BJ (cell line): ENCODE measurements around the gene FNDC3B. TPM values are rescaled to one million over a fixed set of nuclear protein-coding genes. Genes with fewer than 3 reads are reported as not detected.

ENCODE experiments used
- CTCF ChIA-PET: fragments of 350-600 bp; formaldehyde crosslinking; extraction: SDS; loops from one replicate; lab custom pipeline; 2021; ENCODE audit warnings: antibody characterized with exemption, inconsistent platforms; lab: Yijun Ruan, JAX
- POLR2A ChIA-PET: fragments of 300-600 bp; sonication (Branson Sonifier 250); formaldehyde crosslinking; extraction: SDS; loops from one replicate; lab custom pipeline; 2021; ENCODE audit warnings: antibody characterized with exemption; lab: Charles Lee
- DNase-seq: peaks from one replicate; pipeline ENCODE4 v3.0.0-alpha.2; 2011; ENCODE audit warnings: low read depth
- H3K27me3 ChIP-seq: 2 replicates; pipeline ENCODE4 v1.6.0; 2011; ENCODE audit warnings: low read length; ENCODE audit not compliant: control insufficient read depth, insufficient read depth
- H3K36me3 ChIP-seq: 2 replicates; pipeline ENCODE4 v1.5.1; 2011; ENCODE audit warnings: low read length; ENCODE audit not compliant: control insufficient read depth, insufficient read depth
- H3K4me3 ChIP-seq: 2 replicates; pipeline ENCODE4 v1.5.1; 2011; ENCODE audit warnings: low read depth, mild to moderate bottlenecking, control low read depth, low read length
- CTCF ChIP-seq: IDR thresholded peaks from 2 replicates; pipeline ENCODE4 v1.5.1; 2011; ENCODE audit warnings: low read depth, mild to moderate bottlenecking, control low read depth, inconsistent platforms, low read length, moderate library complexity; ENCODE audit not compliant: insufficient read depth
- polyA plus RNA-seq: library from polyadenylated mRNA; depleted of rRNA; stranded (reverse); fragments of >200 nt; gene quantifications from 2 replicates; pipeline ENCODE4 v1.2.3, GENCODE V29; 2011

Gene FNDC3B
- polyA plus RNA-seq, 1 experiment = 28.6 TPM

DNA sequence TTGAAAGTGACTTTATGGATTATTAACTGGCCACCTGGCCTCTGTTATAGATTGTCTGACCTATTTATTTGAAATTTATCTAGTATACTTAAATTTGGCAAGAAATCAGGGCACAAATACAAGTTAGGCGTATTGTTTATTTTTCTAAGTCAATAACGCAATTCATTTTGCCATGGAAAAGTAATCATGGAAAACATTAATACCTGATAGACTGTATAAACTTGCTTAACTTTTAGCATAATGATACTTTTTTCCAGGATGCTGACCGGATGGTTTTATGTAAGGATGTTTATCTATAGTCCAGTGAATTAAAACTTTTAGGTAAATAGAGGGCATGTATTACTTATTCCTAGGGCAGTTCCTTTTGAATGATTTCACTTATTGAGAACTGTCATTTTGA, 20.2 kb downstream of the FNDC3B start:
- ChIA-PET CTCF (no interaction called here), POLR2A (no interaction called here)
- Histone ChIP-seq H3K36me3 (peaks cover 4% of the 10 kb centered on the region), H3K4me3 (no peak overlapping the region), H3K27me3 (no peaks in the 10 kb centered on the region)
- TF ChIP-seq CTCF = no peak
- DNase-seq = no peak

DNA sequence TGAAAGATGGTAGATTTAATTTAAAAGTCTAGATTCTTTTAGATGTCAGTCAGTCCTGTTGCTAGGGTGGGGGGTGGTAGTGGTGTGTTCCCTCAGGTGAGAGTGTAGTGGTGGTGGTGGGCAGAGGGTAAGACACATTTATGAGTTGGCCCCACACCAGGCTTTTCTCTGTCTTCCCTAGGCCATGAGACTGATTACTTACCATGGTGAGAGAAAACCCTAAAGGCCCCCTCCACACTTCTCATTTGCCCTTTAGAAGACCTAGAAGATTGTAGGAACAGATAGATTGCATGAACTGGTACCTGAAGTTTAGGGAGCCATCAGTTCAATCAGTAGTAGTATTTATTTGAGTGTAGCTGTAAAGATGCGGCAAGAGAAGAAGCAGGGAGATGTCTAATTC, 20.9 kb downstream of the FNDC3B start:
- no peaks in the 10 kb centered on the region for H3K27me3 ChIP-seq
- peaks cover 4% of the 10 kb centered on the region; the same call in 1 of the 2 replicates for H3K36me3 ChIP-seq
- CTCF ChIA-PET = no interaction called here
- H3K4me3 ChIP-seq = no peak overlapping the region
- POLR2A ChIA-PET = no interaction called here
- no peak for TF ChIP-seq CTCF
- no peak for DNase-seq

GRCh38 chr3:172061724-172062184, 22.4 kb downstream of the FNDC3B start:
- POLR2A ChIA-PET = no interaction called here
- CTCF ChIA-PET = no interaction called here
- TF ChIP-seq CTCF = no peak
- Histone ChIP-seq H3K36me3 (0 out of 2 replicates have a peak, but pooled peaks cover 3% of the 10 kb centered on the region), H3K27me3 (no peaks in the 10 kb centered on the region), H3K4me3 (no peak overlapping the region)
- DNase-seq = no peak

- Histone ChIP-seq H3K36me3 (0 out of 2 replicates have a peak, but pooled peaks cover 2% of the 10 kb centered on the region), H3K27me3 (no peaks in the 10 kb centered on the region), H3K4me3 (no peak overlapping the region)
- CTCF ChIA-PET = no interaction called here
- POLR2A ChIA-PET = no interaction called here
- no peak for TF ChIP-seq CTCF
- DNase-seq = no peak
These were observed 23.4 kb downstream of the FNDC3B start for GRCh38 chr3:172062761-172063160.

DNA sequence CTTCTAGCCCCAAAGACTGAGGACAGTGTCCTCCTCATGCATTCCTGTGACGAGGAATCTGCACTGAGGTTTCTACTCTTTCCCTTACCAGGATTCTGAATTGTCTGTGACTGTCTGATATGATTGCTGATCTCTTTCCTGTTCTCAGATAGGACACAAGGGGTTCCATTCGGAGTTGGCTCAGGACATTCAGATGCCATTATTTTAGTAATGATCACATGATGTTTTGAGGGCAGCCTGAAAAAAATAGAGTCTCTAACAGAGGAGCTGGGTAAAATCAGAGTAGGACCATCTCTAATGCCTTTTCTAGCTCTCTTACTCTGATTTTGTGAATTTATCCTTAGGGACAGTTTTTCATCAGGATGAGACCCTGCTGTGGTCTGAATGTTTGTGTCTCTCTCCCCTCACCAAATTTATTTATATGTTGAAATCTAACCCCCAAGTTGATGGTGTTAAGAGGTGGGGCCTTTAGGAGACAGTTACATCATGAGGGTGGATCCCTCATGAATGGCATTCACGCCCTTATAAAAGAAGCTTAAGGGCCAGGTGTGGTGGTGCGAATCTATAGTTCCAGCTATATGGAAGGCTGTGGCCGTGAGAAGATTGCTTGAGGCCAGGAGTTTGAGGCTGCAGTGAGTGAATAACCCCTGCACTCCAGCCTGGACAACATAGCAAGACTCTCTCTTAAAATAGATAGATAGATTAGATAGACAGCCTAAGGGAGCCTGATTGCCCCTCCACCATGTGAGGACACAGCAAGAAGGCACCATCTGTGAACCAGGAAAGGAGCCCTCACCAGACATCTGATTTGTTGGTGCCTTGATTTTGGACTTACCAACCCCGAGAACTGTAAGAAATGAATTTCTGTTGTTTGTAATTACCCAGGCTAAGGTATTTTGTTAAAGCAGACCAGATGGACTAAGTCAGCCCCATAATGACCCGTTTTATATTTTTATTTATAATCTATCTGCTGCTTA, 24.4 kb downstream of the FNDC3B start:
- Histone ChIP-seq H3K36me3 (0 out of 2 replicates have a peak, but pooled peaks cover 2% of the 10 kb centered on the region), H3K27me3 (no peaks in the 10 kb centered on the region), H3K4me3 (no peak overlapping the region)
- POLR2A ChIA-PET = no interaction called here
- DNase-seq = no peak
- CTCF ChIA-PET = interaction anchor here (0.7 kb wide), 1 partner anchor 198 kb away, joined by 3 read pairs; no protein-coding TSS in a partner anchor
- TF ChIP-seq CTCF = no peak
